Astrocyte (in vitro differentiated cells and primary cell): ENCODE data around the gene VRK2. TPM values are rescaled to one million over a fixed set of nuclear protein-coding genes. Genes with fewer than 3 reads are reported as not detected.
A peak's percentile ranks its signal among the peaks of the same experiment; 100 is the strongest.

Source experiments
- DNase-seq: peaks from one replicate; pipeline ENCODE4 v3.0.0-alpha.2; 2010; ENCODE audit warnings: low read depth
- FAIRE-seq: peaks from 2 replicates; lab custom pipeline; 2011; peaks lifted over from hg19 to GRCh38; lab: Jason Lieb, UNC
- H2AFZ ChIP-seq: 2 replicates; pipeline ENCODE4 v1.6.0; 2012; ENCODE audit warnings: low read depth, low read length, inconsistent platforms
- H3K27ac ChIP-seq: 2 replicates; pipeline ENCODE4 v1.5.1; 2011; ENCODE audit warnings: low read depth, low read length, inconsistent platforms
- H3K27me3 ChIP-seq: 2 replicates; pipeline ENCODE4 v1.6.0; 2011; ENCODE audit warnings: low read length, inconsistent platforms; ENCODE audit not compliant: insufficient read depth
- H3K36me3 ChIP-seq: 2 replicates; pipeline ENCODE4 v1.5.1; 2011; ENCODE audit warnings: low read length, inconsistent platforms; ENCODE audit not compliant: insufficient read depth
- H3K4me1 ChIP-seq: 2 replicates; pipeline ENCODE4 v1.5.1; 2011; ENCODE audit warnings: low read length, inconsistent platforms; ENCODE audit not compliant: insufficient read depth
- H3K4me2 ChIP-seq: 2 replicates; pipeline ENCODE4 v1.6.0; 2012; ENCODE audit warnings: low read length, inconsistent platforms
- H3K4me3 ChIP-seq: 2 replicates; pipeline ENCODE4 v1.5.1; 2011; ENCODE audit warnings: low read depth, mild to moderate bottlenecking, low read length, inconsistent platforms; ENCODE audit not compliant: insufficient read depth
- H3K79me2 ChIP-seq: 2 replicates; pipeline ENCODE4 v1.6.0; 2012; ENCODE audit warnings: mild to moderate bottlenecking, low read length, inconsistent platforms; ENCODE audit not compliant: insufficient read depth
- H3K9ac ChIP-seq: 2 replicates; pipeline ENCODE4 v1.6.0; 2012; ENCODE audit warnings: mild to moderate bottlenecking, low read length, inconsistent platforms
- H3K9me3 ChIP-seq: 2 replicates; pipeline ENCODE4 v1.5.1; 2012; ENCODE audit warnings: low read depth, mild to moderate bottlenecking, low read length, inconsistent platforms; ENCODE audit not compliant: insufficient read depth
- H4K20me1 ChIP-seq: 2 replicates; pipeline ENCODE4 v1.6.0; 2012; ENCODE audit warnings: low read length, inconsistent platforms; ENCODE audit not compliant: insufficient read depth
- H3K27ac Mint-ChIP-seq: one replicate; pipeline ENCODE4 v1.8.0; 2021; ENCODE audit warnings: mild to moderate bottlenecking, mixed read lengths; ENCODE audit not compliant: unreplicated experiment
- H3K27me3 Mint-ChIP-seq: one replicate; pipeline ENCODE4 v1.8.0; 2021; ENCODE audit warnings: low read depth, mixed read lengths; ENCODE audit not compliant: unreplicated experiment
- H3K36me3 Mint-ChIP-seq: one replicate; pipeline ENCODE4 v1.8.0; 2021; ENCODE audit warnings: low read depth, mixed read lengths; ENCODE audit not compliant: unreplicated experiment
- H3K4me1 Mint-ChIP-seq: one replicate; pipeline ENCODE4 v1.8.0; 2021; ENCODE audit warnings: low read depth, mixed read lengths; ENCODE audit not compliant: unreplicated experiment
- H3K4me3 Mint-ChIP-seq: one replicate; pipeline ENCODE4 v1.8.0; 2021; ENCODE audit warnings: mild to moderate bottlenecking, moderate library complexity, mixed read lengths; ENCODE audit not compliant: unreplicated experiment
- H3K9me3 Mint-ChIP-seq: one replicate; pipeline ENCODE4 v1.8.0; 2021; ENCODE audit warnings: mild to moderate bottlenecking, mixed read lengths; ENCODE audit not compliant: unreplicated experiment
- CTCF ChIP-seq: IDR thresholded peaks from 2 replicates; pipeline ENCODE4 v1.5.1; 2011; ENCODE audit warnings: low read depth, mild to moderate bottlenecking, inconsistent platforms, low read length, moderate library complexity; ENCODE audit not compliant: insufficient read depth
- EZH2 ChIP-seq: IDR thresholded peaks from 2 replicates; pipeline ENCODE4 v1.6.1; 2012; ENCODE audit warnings: mild to moderate bottlenecking, low read length, inconsistent platforms; ENCODE audit not compliant: insufficient read depth
- total RNA-seq: library from RNA; stranded (reverse); gene quantifications from 2 replicates; pipeline ENCODE4 v1.2.1, GENCODE V29; 2021

VRK2 gene
- total RNA-seq, 1 donor from 2014 or later, result 28.6 TPM

GRCh38 chr2:58025150-58025933 lies 21.3 kb upstream of the VRK2 start:
- no peak for TF ChIP-seq CTCF
- no peak for TF ChIP-seq EZH2
- H3K27me3 Mint-ChIP-seq, result no peaks in the 10 kb centered on the region

GRCh38 chr2:58027029-58027428 lies 19.6 kb upstream of the VRK2 start:
- peaks cover 14% of the 10 kb centered on the region for H3K4me1 ChIP-seq
- no peak overlapping the region for H3K4me3 ChIP-seq
- H3K36me3 Mint-ChIP-seq, result no peaks in the 10 kb centered on the region
- no peak for FAIRE-seq
- H3K4me3 Mint-ChIP-seq, result no peak overlapping the region
- H3K27ac Mint-ChIP-seq, result peak overlapping the region; percentile 22
- H4K20me1 ChIP-seq, result no peaks in the 10 kb centered on the region
- no peak overlapping the region for H3K9ac ChIP-seq
- H3K27me3 Mint-ChIP-seq, result no peaks in the 10 kb centered on the region
- no peak overlapping the region for H2AFZ ChIP-seq
- H3K9me3 ChIP-seq, result no peaks in the 10 kb centered on the region
- no peaks in the 10 kb centered on the region for H3K27me3 ChIP-seq
- H3K27ac ChIP-seq, result no peak overlapping the region
- H3K79me2 ChIP-seq, result no peaks in the 10 kb centered on the region
- H3K9me3 Mint-ChIP-seq, result no peaks in the 10 kb centered on the region
- no peak for TF ChIP-seq EZH2
- no peak for TF ChIP-seq CTCF
- peaks cover 10% of the 10 kb centered on the region for H3K4me1 Mint-ChIP-seq
- no peak overlapping the region for H3K4me2 ChIP-seq
- H3K36me3 ChIP-seq, result no peaks in the 10 kb centered on the region
- no peak for DNase-seq

More at GRCh38 chr2:58025150-58025933, 21.3 kb upstream of the VRK2 start:
- Mint-ChIP-seq H3K27ac (no peak overlapping the region), H3K36me3 (no peaks in the 10 kb centered on the region), H3K9me3 (no peaks in the 10 kb centered on the region), H3K4me3 (no peak overlapping the region), H3K4me1 (no peaks in the 10 kb centered on the region)
- Histone ChIP-seq H3K4me3 (no peak overlapping the region), H3K27me3 (no peaks in the 10 kb centered on the region), H3K4me2 (no peak overlapping the region), H3K36me3 (no peaks in the 10 kb centered on the region), H4K20me1 (no peaks in the 10 kb centered on the region), H3K9ac (no peak overlapping the region), H3K27ac (no peak overlapping the region), H3K9me3 (no peaks in the 10 kb centered on the region), H2AFZ (no peak overlapping the region), H3K79me2 (no peaks in the 10 kb centered on the region), H3K4me1 (no peaks in the 10 kb centered on the region)
- FAIRE-seq (peak; percentile 5), DNase-seq (no peak)

GRCh38 chr2:58030771-58031170 lies 15.8 kb upstream of the VRK2 start:
- DNase-seq, result no peak
- Mint-ChIP-seq H3K4me1 (peaks cover 20% of the 10 kb centered on the region), H3K36me3 (no peaks in the 10 kb centered on the region), H3K27me3 (no peaks in the 10 kb centered on the region), H3K9me3 (peaks cover 2% of the 10 kb centered on the region), H3K27ac (no peak overlapping the region), H3K4me3 (no peak overlapping the region)
- Histone ChIP-seq H3K9me3 (no peaks in the 10 kb centered on the region), H3K4me2 (no peak overlapping the region), H3K36me3 (no peaks in the 10 kb centered on the region), H3K4me1 (peaks cover 19% of the 10 kb centered on the region), H3K27me3 (no peaks in the 10 kb centered on the region), H3K79me2 (no peaks in the 10 kb centered on the region), H3K4me3 (no peak overlapping the region), H4K20me1 (no peaks in the 10 kb centered on the region), H2AFZ (no peak overlapping the region), H3K9ac (no peak overlapping the region), H3K27ac (no peak overlapping the region)
- TF ChIP-seq CTCF, result no peak
- TF ChIP-seq EZH2, result no peak
- peak; percentile 56 for FAIRE-seq
